Natural killer cell treated with Interleukin-12 subunit alpha and Interleukin-12 subunit beta and Interleukin-15 and Interleukin-18, amount 100 ng/mL, for 72 hours (primary cell): ENCODE results near the gene PCNX2. TPM values are rescaled to one million over a fixed set of nuclear protein-coding genes. Genes with fewer than 3 reads are reported as not detected.
"Not testable (repeated sequence)": the region's sequence is repeated elsewhere in the genome, so short reads cannot be mapped to it uniquely, and the experiment has no call there.

Experiments
- ATAC-seq, 2 donors: fragments of 150-1000 bp; cut with Tn5 transposase in 1 of 2; sonication (Bioruptor Pico), chemical (Tn5 transposase) in 1 of 2; 2 replicates each; pipeline ENCODE4 v1.10.0; 2021
- DNase-seq: peaks from one replicate; pipeline ENCODE4 v3.0.0; 2022; ENCODE audit warnings: low spot score
- H3K27ac Mint-ChIP-seq, 2 donors: 1 replicate in 1 of 2; 2 replicates in 1 of 2; pipeline ENCODE4 v1.8.0; 2022; ENCODE audit warnings: mixed read lengths in 2 of 2, mild to moderate bottlenecking in 1 of 2, moderate library complexity in 1 of 2
- H3K27me3 Mint-ChIP-seq, 2 donors: 1 replicate in 1 of 2; 2 replicates in 1 of 2; pipeline ENCODE4 v1.8.0; 2022; ENCODE audit warnings: mixed read lengths in 2 of 2
- H3K36me3 Mint-ChIP-seq: one replicate; pipeline ENCODE4 v1.8.0; 2022; ENCODE audit warnings: mixed read lengths
- H3K4me1 Mint-ChIP-seq, 2 donors: 1 replicate in 1 of 2; 2 replicates in 1 of 2; pipeline ENCODE4 v1.8.0; 2022; ENCODE audit warnings: low read depth in 2 of 2, mixed read lengths in 2 of 2, mild to moderate bottlenecking in 1 of 2
- H3K4me3 Mint-ChIP-seq: one replicate; pipeline ENCODE4 v1.8.0; 2022; ENCODE audit warnings: mixed read lengths
- H3K9me3 Mint-ChIP-seq: 2 replicates; pipeline ENCODE4 v1.8.0; 2022; ENCODE audit warnings: mixed read lengths
- total RNA-seq, 2 donors: library from RNA; stranded (reverse); gene quantifications; one replicate each; pipeline ENCODE4 v1.2.3, GENCODE V29; 2022

The PCNX2 gene
- total RNA-seq, 2 donors from 2014 or later: 7.1 to 30.8 TPM

- ATAC-seq (no peak), DNase-seq (no peak)
- Mint-ChIP-seq H3K4me3 (no peak overlapping the region), H3K27ac (no peak overlapping the region), H3K4me1 (no peaks in the 10 kb centered on the region), H3K9me3 (no peaks in the 10 kb centered on the region), H3K27me3 (no peaks in the 10 kb centered on the region), H3K36me3 (no peaks in the 10 kb centered on the region)
These were observed 84.4 kb downstream of the PCNX2 start for GRCh38 chr1:233211106-233211505.

- Mint-ChIP-seq H3K36me3 (no peaks in the 10 kb centered on the region), H3K9me3 (no peaks in the 10 kb centered on the region), H3K27me3 (no peaks in the 10 kb centered on the region), H3K27ac (no peak overlapping the region), H3K4me3 (no peak overlapping the region), H3K4me1 (no peaks in the 10 kb centered on the region)
- ATAC-seq (no peak), DNase-seq (no peak)
These were observed 86.0 kb downstream of the PCNX2 start for GRCh38 chr1:233209481-233209880.

GRCh38 chr1:233208687-233209086 lies 86.8 kb downstream of the PCNX2 start:
- ATAC-seq: no peak
- Mint-ChIP-seq H3K9me3 (no peaks in the 10 kb centered on the region), H3K4me3 (no peak overlapping the region), H3K36me3 (no peaks in the 10 kb centered on the region), H3K27ac (no peak overlapping the region), H3K4me1 (no peaks in the 10 kb centered on the region), H3K27me3 (no peaks in the 10 kb centered on the region)
- DNase-seq: no peak

- Mint-ChIP-seq H3K36me3 (peaks cover 13% of the 10 kb centered on the region), H3K4me1 (peaks cover 0 to 2% of the 10 kb centered on the region in 2 donors), H3K27ac (no peak overlapping the region), H3K27me3 (no peaks in the 10 kb centered on the region), H3K9me3 (no peaks in the 10 kb centered on the region), H3K4me3 (no peak overlapping the region)
- no peak for DNase-seq
- no peak for ATAC-seq
These were observed 97.6 kb downstream of the PCNX2 start for GRCh38 chr1:233197940-233198339.

GRCh38 chr1:233193741-233194140 lies 101.8 kb downstream of the PCNX2 start:
- H3K27ac Mint-ChIP-seq: no peak overlapping the region
- H3K4me3 Mint-ChIP-seq: no peak overlapping the region
- peaks cover 13% of the 10 kb centered on the region for H3K36me3 Mint-ChIP-seq
- H3K9me3 Mint-ChIP-seq: no peaks in the 10 kb centered on the region
- ATAC-seq (no peak), DNase-seq (no peak)
- no peaks in the 10 kb centered on the region for H3K4me1 Mint-ChIP-seq
- H3K27me3 Mint-ChIP-seq: no peaks in the 10 kb centered on the region

- ATAC-seq (no peak), DNase-seq (no peak)
- Mint-ChIP-seq H3K27ac (no peak overlapping the region), H3K9me3 (no peaks in the 10 kb centered on the region), H3K4me1 (no peaks in the 10 kb centered on the region), H3K36me3 (peaks cover 8% of the 10 kb centered on the region), H3K4me3 (no peak overlapping the region), H3K27me3 (no peaks in the 10 kb centered on the region)
These were observed 104.5 kb downstream of the PCNX2 start for GRCh38 chr1:233190987-233191386.

GRCh38 chr1:233189526-233189925 lies 106.0 kb downstream of the PCNX2 start:
- peaks cover 8% of the 10 kb centered on the region for H3K36me3 Mint-ChIP-seq
- H3K4me1 Mint-ChIP-seq: no peaks in the 10 kb centered on the region
- H3K27ac Mint-ChIP-seq: no peak overlapping the region
- no peaks in the 10 kb centered on the region for H3K27me3 Mint-ChIP-seq
- no peak overlapping the region for H3K4me3 Mint-ChIP-seq
- DNase-seq: no peak
- no peak for ATAC-seq
- H3K9me3 Mint-ChIP-seq: no peaks in the 10 kb centered on the region

- Mint-ChIP-seq H3K27ac (no peak overlapping the region), H3K9me3 (no peaks in the 10 kb centered on the region), H3K27me3 (no peaks in the 10 kb centered on the region), H3K4me3 (no peak overlapping the region), H3K36me3 (no peaks in the 10 kb centered on the region), H3K4me1 (no peaks in the 10 kb centered on the region)
- no peak for ATAC-seq
- no peak for DNase-seq
These were observed 107.5 kb downstream of the PCNX2 start for GRCh38 chr1:233188061-233188460.

GRCh38 chr1:233183226-233184020 lies 112.1 kb downstream of the PCNX2 start:
- Mint-ChIP-seq H3K36me3 (peaks cover 6% of the 10 kb centered on the region), H3K4me3 (no peak overlapping the region), H3K27me3 (no peaks in the 10 kb centered on the region), H3K27ac (no peak overlapping the region), H3K9me3 (no peaks in the 10 kb centered on the region), H3K4me1 (no peaks in the 10 kb centered on the region)
- no peak for ATAC-seq
- no peak for DNase-seq

GRCh38 chr1:233182587-233182986 lies 112.9 kb downstream of the PCNX2 start:
- no peaks in the 10 kb centered on the region for H3K4me1 Mint-ChIP-seq
- peaks cover 15% of the 10 kb centered on the region for H3K36me3 Mint-ChIP-seq

GRCh38 chr1:233180641-233181364 lies 114.7 kb downstream of the PCNX2 start:
- DNase-seq (no peak), ATAC-seq (no peak)
- Mint-ChIP-seq H3K4me3 (no peak overlapping the region), H3K4me1 (no peaks in the 10 kb centered on the region), H3K36me3 (peaks cover 22% of the 10 kb centered on the region), H3K9me3 (no peaks in the 10 kb centered on the region), H3K27me3 (no peaks in the 10 kb centered on the region), H3K27ac (no peak overlapping the region)

More at GRCh38 chr1:233182587-233182986, 112.9 kb downstream of the PCNX2 start:
- DNase-seq: no peak
- Mint-ChIP-seq H3K9me3 (no peaks in the 10 kb centered on the region), H3K4me3 (no peak overlapping the region), H3K27me3 (no peaks in the 10 kb centered on the region), H3K27ac (no peak overlapping the region)
- ATAC-seq: no peak

GRCh38 chr1:233179638-233180037 lies 115.9 kb downstream of the PCNX2 start:
- peaks cover 27% of the 10 kb centered on the region for H3K36me3 Mint-ChIP-seq
- H3K27me3 Mint-ChIP-seq, DNase-seq, H3K4me3 Mint-ChIP-seq, H3K4me1 Mint-ChIP-seq, ATAC-seq, H3K9me3 Mint-ChIP-seq, H3K27ac Mint-ChIP-seq: not testable (repeated sequence)

GRCh38 chr1:233172201-233172600 lies 123.3 kb downstream of the PCNX2 start:
- DNase-seq (no peak), ATAC-seq (no peak)
- Mint-ChIP-seq H3K27ac (no peak overlapping the region), H3K27me3 (no peaks in the 10 kb centered on the region), H3K4me3 (no peak overlapping the region), H3K4me1 (no peaks in the 10 kb centered on the region), H3K36me3 (peaks cover 23% of the 10 kb centered on the region), H3K9me3 (no peaks in the 10 kb centered on the region)

- no peaks in the 10 kb centered on the region for H3K27me3 Mint-ChIP-seq
- H3K27ac Mint-ChIP-seq: no peak overlapping the region
- H3K4me1 Mint-ChIP-seq: no peaks in the 10 kb centered on the region
- ATAC-seq (no peak), DNase-seq (no peak)
- peaks cover 26% of the 10 kb centered on the region for H3K36me3 Mint-ChIP-seq
- no peaks in the 10 kb centered on the region for H3K9me3 Mint-ChIP-seq
- H3K4me3 Mint-ChIP-seq: no peak overlapping the region
These were observed 124.8 kb downstream of the PCNX2 start for GRCh38 chr1:233170741-233171140.
